PC-3 (cell line): ENCODE measurements around the gene WDR46. TPM values are rescaled to one million over a fixed set of nuclear protein-coding genes. Genes with fewer than 3 reads are reported as not detected.
"Not testable (repeated sequence)": the region's sequence is repeated elsewhere in the genome, so short reads cannot be mapped to it uniquely, and the experiment has no call there.

Experiments used
- ATAC-seq: fragments of 200-7000 bp; cut with Tn5 transposase; 2 replicates; pipeline ENCODE4 v1.9.1; 2020; ENCODE audit warnings: mild to moderate bottlenecking, moderate library complexity
- BruUV-seq: library from RNA; stranded (reverse); fragments of 400-500 nt; replicated peaks from 2 replicates; lab custom pipeline; 2021; lab: Mats Ljungman, UMichigan
- CTCF ChIA-PET: fragments of 300-600 bp; sonication (Branson Sonifier 250); formaldehyde crosslinking; loops from one replicate; lab custom pipeline; 2022; ENCODE audit warnings: antibody characterized with exemption; lab: Charles Lee
- POLR2A ChIA-PET: fragments of 300-600 bp; sonication (Branson Sonifier 250); formaldehyde crosslinking; loops from one replicate; lab custom pipeline; 2022; ENCODE audit warnings: antibody characterized with exemption; ENCODE audit not compliant: unreplicated experiment; lab: Charles Lee
- DNase-seq: peaks from one replicate; pipeline ENCODE4 v3.0.0-alpha.2; 2015
- H2AFZ ChIP-seq: fragments of 300-600 bp; sonication (generic); 2 replicates; pipeline ENCODE4 v1.6.0; 2016; ENCODE audit warnings: antibody characterized with exemption, low read length
- H3F3A ChIP-seq: fragments of 300-600 bp; sonication (generic); one replicate; pipeline ENCODE4 v1.6.0; 2017; ENCODE audit warnings: antibody characterized with exemption, low read length, control low read depth, mild to moderate bottlenecking; ENCODE audit not compliant: unreplicated experiment
- H3K27ac ChIP-seq: fragments of 300-600 bp; sonication (generic); 2 replicates; pipeline ENCODE4 v1.5.1; 2016; ENCODE audit warnings: mild to moderate bottlenecking, low read length
- H3K27me3 ChIP-seq: fragments of 300-600 bp; sonication (generic); 2 replicates; pipeline ENCODE4 v1.6.1; 2016; ENCODE audit warnings: low read length, mixed read lengths
- H3K36me3 ChIP-seq: fragments of 300-600 bp; sonication (generic); 2 replicates; pipeline ENCODE4 v1.6.1; 2016; ENCODE audit warnings: low read depth, mixed run types, low read length, mixed read lengths
- H3K4me1 ChIP-seq: fragments of 300-600 bp; sonication (generic); 2 replicates; pipeline ENCODE4 v1.5.1; 2016; ENCODE audit warnings: low read length; ENCODE audit not compliant: insufficient read depth
- H3K4me2 ChIP-seq: fragments of 300-600 bp; sonication (generic); 2 replicates; pipeline ENCODE4 v1.6.0; 2016; ENCODE audit warnings: low read length
- H3K4me3 ChIP-seq: fragments of 300-600 bp; sonication (generic); 2 replicates; pipeline ENCODE4 v1.5.1; 2016; ENCODE audit warnings: mild to moderate bottlenecking, low read length, mixed read lengths
- H3K79me2 ChIP-seq: fragments of 300-600 bp; sonication (generic); 2 replicates; pipeline ENCODE4 v1.6.1; 2017; ENCODE audit warnings: low read length, mixed read lengths
- H3K9ac ChIP-seq: fragments of 300-600 bp; sonication (generic); 2 replicates; pipeline ENCODE4 v1.6.0; 2016; ENCODE audit warnings: mild to moderate bottlenecking, low read length
- H3K9me2 ChIP-seq: fragments of 300-600 bp; sonication (generic); replicated peaks from 2 replicates; pipeline ENCODE4 v1.6.1; 2016; ENCODE audit warnings: mixed run types, low read length, mixed read lengths
- H3K9me3 ChIP-seq: fragments of 300-600 bp; sonication (generic); 2 replicates; pipeline ENCODE4 v1.6.1; 2016; ENCODE audit warnings: low read length, mixed read lengths
- H4K20me1 ChIP-seq: fragments of 300-600 bp; sonication (generic); 2 replicates; pipeline ENCODE4 v1.6.1; 2016; ENCODE audit warnings: low read length, mixed read lengths
- EZH2 ChIP-seq: fragments of 300-600 bp; sonication (generic); IDR thresholded peaks from one replicate; pipeline ENCODE4 v1.6.1; 2017; ENCODE audit warnings: antibody characterized with exemption, mild to moderate bottlenecking, low read length; ENCODE audit not compliant: unreplicated experiment
- EZH2phosphoT487 ChIP-seq: fragments of 300-600 bp; sonication (generic); IDR thresholded peaks from 2 replicates; pipeline ENCODE4 v1.6.1; 2018; ENCODE audit warnings: mild to moderate bottlenecking, antibody characterized with exemption, low read length, borderline replicate concordance
- intact Hi-C: fragments of 100-400 bp; cut with micrococcal nuclease; formaldehyde crosslinking; loops from 2 replicates; pipeline ENCODE4 v1.9.0; 2023
- total RNA-seq: library from RNA; depleted of rRNA; stranded (reverse); fragments of >200 nt; gene quantifications from 2 replicates; pipeline ENCODE4 v1.2.3, GENCODE V29; 2014
- TF ChIP-seq, protein P1 (sequence below): fragments of 300-600 bp; sonication (generic); conservative IDR thresholded peaks from 2 replicates; pipeline ENCODE4 v1.5.1; 2017; ENCODE audit warnings: antibody characterized with exemption, low read depth, mild to moderate bottlenecking, low read length

The WDR46 gene
- total RNA-seq, 1 experiment from 2014 or later, result 104 TPM

- no peaks in the 10 kb centered on the region for H4K20me1 ChIP-seq
- CTCF ChIA-PET, result no interaction called here
- no peak overlapping the region for H3K4me2 ChIP-seq
- no TSS peak for BruUV-seq
- H2AFZ ChIP-seq, result no peak overlapping the region
- ATAC-seq, result no peak
- H3K4me3 ChIP-seq, result no peak overlapping the region
- intact Hi-C loops, result no loop called here
- H3K9me2 ChIP-seq, result no peaks in the 10 kb centered on the region
- no peak overlapping the region for H3K27ac ChIP-seq
- no peak for TF ChIP-seq EZH2phosphoT487
- TF ChIP-seq, protein P1, sequence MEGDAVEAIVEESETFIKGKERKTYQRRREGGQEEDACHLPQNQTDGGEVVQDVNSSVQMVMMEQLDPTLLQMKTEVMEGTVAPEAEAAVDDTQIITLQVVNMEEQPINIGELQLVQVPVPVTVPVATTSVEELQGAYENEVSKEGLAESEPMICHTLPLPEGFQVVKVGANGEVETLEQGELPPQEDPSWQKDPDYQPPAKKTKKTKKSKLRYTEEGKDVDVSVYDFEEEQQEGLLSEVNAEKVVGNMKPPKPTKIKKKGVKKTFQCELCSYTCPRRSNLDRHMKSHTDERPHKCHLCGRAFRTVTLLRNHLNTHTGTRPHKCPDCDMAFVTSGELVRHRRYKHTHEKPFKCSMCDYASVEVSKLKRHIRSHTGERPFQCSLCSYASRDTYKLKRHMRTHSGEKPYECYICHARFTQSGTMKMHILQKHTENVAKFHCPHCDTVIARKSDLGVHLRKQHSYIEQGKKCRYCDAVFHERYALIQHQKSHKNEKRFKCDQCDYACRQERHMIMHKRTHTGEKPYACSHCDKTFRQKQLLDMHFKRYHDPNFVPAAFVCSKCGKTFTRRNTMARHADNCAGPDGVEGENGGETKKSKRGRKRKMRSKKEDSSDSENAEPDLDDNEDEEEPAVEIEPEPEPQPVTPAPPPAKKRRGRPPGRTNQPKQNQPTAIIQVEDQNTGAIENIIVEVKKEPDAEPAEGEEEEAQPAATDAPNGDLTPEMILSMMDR, result no peak
- no peak for TF ChIP-seq EZH2
- H3K79me2 ChIP-seq, result no peaks in the 10 kb centered on the region
- H3K36me3 ChIP-seq, result peaks cover 24% of the 10 kb centered on the region; the same call in 1 of the 2 replicates
- H3K9me3 ChIP-seq, result no peaks in the 10 kb centered on the region
- POLR2A ChIA-PET, result no interaction called here
- H3F3A ChIP-seq, result peaks cover 13% of the 10 kb centered on the region
- H3K9ac ChIP-seq, result no peak overlapping the region
- DNase-seq, result no peak
- H3K27me3 ChIP-seq, result no peaks in the 10 kb centered on the region
- peaks cover 24% of the 10 kb centered on the region for H3K4me1 ChIP-seq
Measured at GRCh38 chr6:33264015-33264414, 25.0 kb downstream of the WDR46 start.

DNA sequence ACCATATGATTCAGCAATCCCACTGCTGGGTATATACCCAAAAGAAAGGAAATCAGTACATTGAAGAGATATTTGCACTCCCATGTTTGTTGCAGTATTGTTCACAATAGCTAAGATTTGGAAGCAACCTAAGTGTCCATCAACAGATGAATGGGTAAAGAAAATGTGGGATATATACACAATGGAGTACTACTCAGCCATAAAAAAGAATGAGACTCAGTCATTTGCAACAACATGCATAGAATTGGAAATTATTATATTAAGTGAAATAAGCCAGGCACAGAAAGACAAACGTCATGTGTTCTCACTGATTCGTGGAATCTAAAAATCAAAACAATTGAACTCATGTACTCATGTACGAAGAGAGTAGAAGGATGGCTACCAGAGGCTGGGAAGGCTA lies 26.5 kb downstream of the WDR46 start:
- DNase-seq, ATAC-seq, H3K9me3 ChIP-seq, POLR2A ChIA-PET, CTCF ChIA-PET, BruUV-seq, H3K9me2 ChIP-seq, H2AFZ ChIP-seq, H3K27ac ChIP-seq, intact Hi-C loops, H3K27me3 ChIP-seq, H3K4me3 ChIP-seq, H3K9ac ChIP-seq, H4K20me1 ChIP-seq, H3K79me2 ChIP-seq, H3K4me2 ChIP-seq: not testable (repeated sequence)
- H3F3A ChIP-seq, result peaks cover 18% of the 10 kb centered on the region
- H3K4me1 ChIP-seq, result peaks cover 31% of the 10 kb centered on the region
- H3K36me3 ChIP-seq, result peaks cover 23% of the 10 kb centered on the region

DNA sequence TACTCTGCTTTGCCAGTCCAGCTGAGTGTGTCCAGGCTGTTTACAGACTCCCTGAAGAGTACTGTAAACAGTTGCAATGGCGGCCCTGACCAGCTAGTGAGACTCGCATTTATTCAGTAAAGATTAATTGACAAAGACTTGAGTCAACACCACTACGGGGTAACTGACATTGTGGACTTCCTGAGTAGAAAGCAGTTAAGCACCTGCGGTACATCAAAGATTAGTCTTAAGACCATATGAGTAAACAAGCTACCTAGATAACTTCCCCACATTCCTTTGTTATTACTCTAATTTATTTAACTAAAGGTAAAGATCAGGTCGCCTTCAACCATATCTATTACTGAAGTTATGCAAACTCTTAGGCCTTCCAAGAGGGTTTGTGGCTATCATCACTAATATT lies 30.0 kb downstream of the WDR46 start:
- H3K79me2 ChIP-seq, result 0 out of 2 replicates have a peak, but pooled peaks cover 2% of the 10 kb centered on the region
- TF ChIP-seq, protein P1, result no peak
- TF ChIP-seq EZH2phosphoT487 (no peak), EZH2 (no peak)
- POLR2A ChIA-PET, result interaction anchor here (1.1 kb wide), 1 partner anchor 13 kb away, joined by 3 read pairs; the partner anchor contains the start of genes RPS18 and VPS52
- H3K9ac ChIP-seq, result no peak overlapping the region
- peak overlapping the region; percentile 66 for H3K4me2 ChIP-seq
- H3K27me3 ChIP-seq, result no peaks in the 10 kb centered on the region
- H3F3A ChIP-seq, result peaks cover 18% of the 10 kb centered on the region
- peak; percentile 87 for DNase-seq
- BruUV-seq, result no TSS peak
- intact Hi-C loops, result no loop called here
- no peaks in the 10 kb centered on the region for H4K20me1 ChIP-seq
- H3K9me2 ChIP-seq, result no peaks in the 10 kb centered on the region
- ATAC-seq, result peak; percentile 59
- H3K4me3 ChIP-seq, result 0 out of 2 replicates have a peak overlapping the region, but pooled peaks have one; percentile 21
- peaks cover 12% of the 10 kb centered on the region for H3K36me3 ChIP-seq
- CTCF ChIA-PET, result no interaction called here
- H3K9me3 ChIP-seq, result no peaks in the 10 kb centered on the region
- H3K27ac ChIP-seq, result peak overlapping the region; percentile 65
- H3K4me1 ChIP-seq, result peaks cover 31% of the 10 kb centered on the region
- H2AFZ ChIP-seq, result peak overlapping the region; percentile 49; the same call in 1 of the 2 replicates
